Sigmoid colon (tissue), 7 donors: ENCODE results near the gene DIP2C. TPM values are rescaled to one million over a fixed set of nuclear protein-coding genes. Genes with fewer than 3 reads are reported as not detected.
A peak's percentile ranks its signal among the peaks of the same experiment; 100 is the strongest.

Experiments
- DNase-seq: peaks from one replicate; pipeline ENCODE4 v3.0.0-alpha.2; 2019
- H3K27ac ChIP-seq, 4 donors: fragments of 200-600 bp; sonication (generic); one replicate each; pipeline ENCODE4 v1.5.1; 2016 to 2019; ENCODE audit warnings: mild to moderate bottlenecking in 1 of 4
- H3K27me3 ChIP-seq, 3 donors: fragments of 200-600 bp; sonication (generic); one replicate each; pipeline ENCODE4 v1.5.1; 2019; ENCODE audit warnings: mild to moderate bottlenecking in 1 of 3
- H3K36me3 ChIP-seq, 4 donors: fragments of 200-600 bp; sonication (generic); one replicate each; pipeline ENCODE4 v1.5.1; 2016 to 2019
- H3K4me1 ChIP-seq, 4 donors: fragments of 200-600 bp; sonication (generic); one replicate each; pipeline ENCODE4 v1.5.1; 2017 to 2019
- H3K4me3 ChIP-seq, 4 donors: fragments of 200-600 bp; sonication (generic); one replicate each; pipeline ENCODE4 v1.5.1; 2017 to 2019; ENCODE audit warnings: mild to moderate bottlenecking in 2 of 4, moderate library complexity in 1 of 4
- H3K9me3 ChIP-seq, 4 donors: fragments of 200-600 bp in 3 of 4; sonication (generic) in 3 of 4; one replicate each; pipeline versions ENCODE4 v1.5.1 to v1.6.1; 2013 to 2019
- EP300 ChIP-seq, 4 donors: sonication (generic); formaldehyde crosslinking; IDR thresholded peaks; one replicate each; pipeline ENCODE4 v1.6.1; 2017; ENCODE audit warnings: antibody characterized with exemption in 4 of 4
- POLR2A ChIP-seq, 2 donors: fragments of 450-650 bp; IDR thresholded peaks; one replicate each; pipeline ENCODE4 v1.6.1; 2016; ENCODE audit warnings: antibody characterized with exemption in 2 of 2, mild to moderate bottlenecking in 2 of 2, moderate library complexity in 2 of 2
- POLR2AphosphoS5 ChIP-seq, 4 donors: sonication (generic); formaldehyde crosslinking; IDR thresholded peaks; one replicate each; pipeline ENCODE4 v1.6.1; 2017; ENCODE audit warnings: antibody characterized with exemption in 4 of 4
- WGBS, 2 donors: extraction: QIAGEN DNeasy Blood & Tissue Kit; methylation state at CpG; one replicate each; pipeline ENCODE4 v1.1.7; 2013; 5-methylcytosine and 5-hydroxymethylcytosine counted together
- intact Hi-C: fragments of 100-400 bp; cut with DNase I; formaldehyde crosslinking; loops from one replicate; pipeline ENCODE4 v1.15.1; 2023
- polyA plus RNA-seq, 3 donors: library from polyadenylated mRNA; stranded (reverse); fragments of 200-250 nt; gene quantifications; one replicate each; pipeline ENCODE4 v1.2.3, GENCODE V29; 2013
- total RNA-seq, 4 donors: library from RNA; depleted of rRNA; stranded (reverse); fragments of >200 nt; gene quantifications; one replicate each; pipeline ENCODE4 v1.1.0, GENCODE V29; 2016
- TF ChIP-seq, protein P1 (sequence below), 4 experiments: fragments of 450-650 bp in 3 of 4; fragments of 200-600 bp in 1 of 4; IDR thresholded peaks; one replicate each; pipeline ENCODE4 v1.5.1; 2016 to 2019; ENCODE audit warnings: antibody characterized with exemption in 4 of 4, mild to moderate bottlenecking in 3 of 4, moderate library complexity in 2 of 4
- donor health status: healthy with polysubstance abuse.
- donor health status: Bipolar disorder and iron deficiency.
- donor health status: healthy.

The DIP2C gene
- total and polyA plus RNA-seq, 7 donors: 1.8 to 67.9 (median 42.1) TPM

DNA sequence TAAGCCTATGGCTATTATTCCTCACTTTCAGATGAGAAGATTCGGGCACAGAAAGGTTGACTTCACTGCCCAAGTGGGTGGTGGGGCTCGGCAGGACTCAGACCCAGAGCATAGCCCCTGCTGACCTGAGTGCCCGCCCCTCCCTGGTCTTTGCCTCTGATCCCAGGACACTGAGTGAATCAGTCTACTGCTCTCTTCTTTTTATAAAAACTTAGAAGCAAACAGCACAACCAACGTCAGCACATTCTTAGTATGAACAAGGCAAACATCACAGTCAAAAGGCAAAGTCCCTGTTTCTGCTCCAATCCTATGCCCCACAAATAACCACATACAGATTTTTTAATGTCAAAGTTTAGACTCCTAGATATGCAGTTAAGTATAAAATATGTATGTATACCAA, 316.5 kb downstream of the DIP2C start:
- Histone ChIP-seq H3K27me3 (no peaks in the 10 kb centered on the region), H3K36me3 (peaks cover 12 to 36% (median 15%) of the 10 kb centered on the region in 4 donors), H3K27ac (peak overlapping the region in 3 of 4 donors; percentile 70 to 91 (median 80)), H3K9me3 (no peaks in the 10 kb centered on the region), H3K4me3 (peak overlapping the region in 1 of 4 donors; percentile 22), H3K4me1 (peaks cover 0 to 80% (median 69%) of the 10 kb centered on the region in 4 donors)
- TF ChIP-seq POLR2AphosphoS5 (IDR thresholded peaks at IDR 0.05) (peak in 1 of 4 donors; percentile 63), EP300 (IDR thresholded peaks at IDR 0.05) (peak; percentile 13 to 77 (median 50)), POLR2A (IDR thresholded peaks at IDR 0.05) (no peak)
- TF ChIP-seq, protein P1, sequence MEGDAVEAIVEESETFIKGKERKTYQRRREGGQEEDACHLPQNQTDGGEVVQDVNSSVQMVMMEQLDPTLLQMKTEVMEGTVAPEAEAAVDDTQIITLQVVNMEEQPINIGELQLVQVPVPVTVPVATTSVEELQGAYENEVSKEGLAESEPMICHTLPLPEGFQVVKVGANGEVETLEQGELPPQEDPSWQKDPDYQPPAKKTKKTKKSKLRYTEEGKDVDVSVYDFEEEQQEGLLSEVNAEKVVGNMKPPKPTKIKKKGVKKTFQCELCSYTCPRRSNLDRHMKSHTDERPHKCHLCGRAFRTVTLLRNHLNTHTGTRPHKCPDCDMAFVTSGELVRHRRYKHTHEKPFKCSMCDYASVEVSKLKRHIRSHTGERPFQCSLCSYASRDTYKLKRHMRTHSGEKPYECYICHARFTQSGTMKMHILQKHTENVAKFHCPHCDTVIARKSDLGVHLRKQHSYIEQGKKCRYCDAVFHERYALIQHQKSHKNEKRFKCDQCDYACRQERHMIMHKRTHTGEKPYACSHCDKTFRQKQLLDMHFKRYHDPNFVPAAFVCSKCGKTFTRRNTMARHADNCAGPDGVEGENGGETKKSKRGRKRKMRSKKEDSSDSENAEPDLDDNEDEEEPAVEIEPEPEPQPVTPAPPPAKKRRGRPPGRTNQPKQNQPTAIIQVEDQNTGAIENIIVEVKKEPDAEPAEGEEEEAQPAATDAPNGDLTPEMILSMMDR (IDR thresholded peaks at IDR 0.05): no peak
- intact Hi-C loops: loop anchor here (5.0 to 10.0 kb wide), 3 partner anchors 46 to 412 kb away; no protein-coding TSS in a partner anchor
- 82 to 88% methylated on average over 4 of the region's 4 CpGs for WGBS, 2 donors
- DNase-seq: no peak

DNA sequence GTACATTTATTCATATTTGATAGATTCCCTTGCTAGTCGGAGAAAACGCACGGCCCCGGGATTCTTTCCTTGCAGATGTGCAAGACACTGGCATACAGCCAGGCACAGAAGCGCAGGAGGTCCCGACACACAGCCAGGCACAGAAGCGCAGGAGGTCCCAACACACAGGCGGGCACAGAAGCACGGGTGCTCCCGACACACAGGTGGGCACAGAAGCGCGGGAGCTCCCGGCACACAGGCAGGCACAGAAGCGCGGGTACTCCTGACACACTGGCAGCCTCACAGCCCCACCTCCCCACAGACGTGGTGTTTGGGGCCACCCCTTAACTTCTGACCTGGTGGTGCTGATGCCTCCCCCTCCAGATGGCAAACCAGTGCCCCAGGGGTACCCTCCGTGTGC, 316.9 kb downstream of the DIP2C start:
- no peak for DNase-seq
- Histone ChIP-seq H3K27me3 (no peaks in the 10 kb centered on the region), H3K27ac (peak overlapping the region in 3 of 4 donors; percentile 70 to 91 (median 80)), H3K36me3 (peaks cover 12 to 38% (median 15%) of the 10 kb centered on the region in 4 donors), H3K4me3 (peak overlapping the region in 1 of 4 donors; percentile 22), H3K9me3 (no peaks in the 10 kb centered on the region), H3K4me1 (peaks cover 0 to 80% (median 69%) of the 10 kb centered on the region in 4 donors)
- intact Hi-C loops: loop anchor here (5.0 to 10.0 kb wide), 3 partner anchors 45 to 412 kb away; no protein-coding TSS in a partner anchor
- TF ChIP-seq, protein P1 (IDR thresholded peaks at IDR 0.05): no peak
- TF ChIP-seq EP300 (IDR thresholded peaks at IDR 0.05): no peak
- no peak for TF ChIP-seq POLR2AphosphoS5 (IDR thresholded peaks at IDR 0.05)
- TF ChIP-seq POLR2A (IDR thresholded peaks at IDR 0.05): no peak
- 84 to 89% methylated on average over 17 of the region's 17 CpGs for WGBS, 2 donors

DNA sequence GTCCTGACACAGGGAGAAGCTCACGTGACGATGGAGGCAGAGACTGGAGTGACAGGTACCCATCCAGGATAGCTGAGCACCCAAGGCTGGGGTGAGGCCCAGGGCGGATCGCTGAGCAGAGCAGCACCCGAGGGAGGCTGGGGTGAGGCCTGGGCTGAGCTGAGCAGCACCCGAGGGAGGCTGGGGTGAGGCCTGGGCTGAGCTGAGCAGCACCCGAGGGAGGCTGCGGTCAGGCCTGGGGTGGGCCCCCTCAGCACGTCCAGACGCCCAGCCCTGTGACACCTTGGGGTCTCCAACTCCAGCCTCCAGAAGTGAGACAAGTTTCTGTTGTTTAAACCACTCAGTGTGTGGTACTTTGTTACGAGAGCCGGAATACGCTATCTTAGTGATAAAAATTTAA, 318.0 kb downstream of the DIP2C start:
- Histone ChIP-seq H3K27ac (peak overlapping the region in 2 of 4 donors; percentile 80 to 91), H3K36me3 (peaks cover 12 to 40% (median 17%) of the 10 kb centered on the region in 4 donors), H3K4me3 (no peak overlapping the region), H3K4me1 (peaks cover 0 to 80% (median 69%) of the 10 kb centered on the region in 4 donors), H3K9me3 (no peaks in the 10 kb centered on the region), H3K27me3 (no peaks in the 10 kb centered on the region)
- TF ChIP-seq POLR2A (IDR thresholded peaks at IDR 0.05) (no peak), POLR2AphosphoS5 (IDR thresholded peaks at IDR 0.05) (no peak), EP300 (IDR thresholded peaks at IDR 0.05) (no peak)
- TF ChIP-seq, protein P1 (IDR thresholded peaks at IDR 0.05): no peak
- WGBS, 2 donors: 88% methylated on average over 13 of the region's 13 CpGs
- intact Hi-C loops: loop anchor here (5.0 to 10.0 kb wide), 3 partner anchors 44 to 413 kb away; no protein-coding TSS in a partner anchor
- DNase-seq: peak; percentile 50

DNA sequence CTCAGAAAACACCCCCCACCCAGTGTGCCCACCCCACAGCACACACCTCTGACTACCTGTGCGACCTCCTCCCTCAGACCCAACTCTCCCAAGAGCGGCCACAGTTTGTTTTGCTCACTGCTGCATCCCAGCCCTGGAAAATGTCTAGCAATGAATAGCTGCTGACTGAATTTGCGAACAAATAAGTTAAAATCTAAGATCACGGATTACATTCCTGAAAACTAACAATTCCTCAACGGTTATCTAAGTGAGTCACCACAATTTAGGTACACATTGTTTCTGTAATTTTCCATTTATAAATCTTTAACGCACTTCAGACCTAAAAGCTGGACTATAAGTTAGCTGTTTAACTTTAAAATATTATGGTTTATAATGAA, 319.0 kb downstream of the DIP2C start:
- Histone ChIP-seq H3K36me3 (peaks cover 17 to 46% (median 24%) of the 10 kb centered on the region in 4 donors), H3K9me3 (no peaks in the 10 kb centered on the region), H3K4me1 (peaks cover 0 to 70% (median 61%) of the 10 kb centered on the region in 4 donors), H3K27me3 (no peaks in the 10 kb centered on the region), H3K4me3 (peak overlapping the region in 1 of 4 donors; percentile 9), H3K27ac (peak overlapping the region; percentile 22 to 91 (median 62))
- no peak for DNase-seq
- TF ChIP-seq POLR2AphosphoS5 (IDR thresholded peaks at IDR 0.05): no peak
- TF ChIP-seq POLR2A (IDR thresholded peaks at IDR 0.05): no peak
- TF ChIP-seq, protein P1 (IDR thresholded peaks at IDR 0.05): no peak
- no peak for TF ChIP-seq EP300 (IDR thresholded peaks at IDR 0.05)
- 76 to 82% methylated on average over 6 of the region's 6 CpGs for WGBS, 2 donors
- intact Hi-C loops: loop anchor here (5.0 to 10.0 kb wide), 3 partner anchors 43 to 414 kb away; no protein-coding TSS in a partner anchor
